Liver (tissue), 9 donors: Measurements from ENCODE around the gene MKI67. TPM values are rescaled to one million over a fixed set of nuclear protein-coding genes. Genes with fewer than 3 reads are reported as not detected.

Experiments used
- DNase-seq: peaks from one replicate; pipeline ENCODE4 v3.0.0-alpha.2; 2017; ENCODE audit warnings: low spot score
- H3K27ac ChIP-seq, 2 donors: one replicate each; pipeline ENCODE4 v1.7.0; 2013; ENCODE audit warnings: inconsistent platforms in 2 of 2, low read length in 2 of 2, control low read depth in 1 of 2, low read depth in 1 of 2, mild to moderate bottlenecking in 1 of 2
- H3K27me3 ChIP-seq, 4 donors: one replicate each; pipeline versions ENCODE4 v1.6.1 to v1.7.0; 2013; ENCODE audit warnings: low read length in 3 of 4, inconsistent platforms in 1 of 4, mild to moderate bottlenecking in 1 of 4, moderate library complexity in 1 of 4; ENCODE audit not compliant: control insufficient read depth in 4 of 4, insufficient read depth in 4 of 4
- H3K36me3 ChIP-seq, 4 donors: one replicate each; pipeline versions ENCODE4 v1.6.1 to v1.7.0; 2013; ENCODE audit warnings: low read length in 3 of 4, mild to moderate bottlenecking in 3 of 4, low read depth in 1 of 4, moderate library complexity in 1 of 4; ENCODE audit not compliant: control insufficient read depth in 4 of 4, insufficient read depth in 3 of 4
- H3K4me1 ChIP-seq, 4 donors: one replicate each; pipeline versions ENCODE4 v1.6.1 to v1.7.0; 2013; ENCODE audit warnings: low read length in 3 of 4, mild to moderate bottlenecking in 3 of 4, moderate library complexity in 1 of 4; ENCODE audit not compliant: control insufficient read depth in 4 of 4, insufficient read depth in 4 of 4
- H3K4me3 ChIP-seq, 3 donors: one replicate each; pipeline versions ENCODE4 v1.6.1 to v1.7.0; 2013; ENCODE audit warnings: low read length in 3 of 3, control low read depth in 1 of 3, low read depth in 1 of 3, mild to moderate bottlenecking in 1 of 3
- H3K9ac ChIP-seq, 2 donors: one replicate each; pipeline ENCODE4 v1.7.0; 2013; ENCODE audit warnings: low read length in 2 of 2, mild to moderate bottlenecking in 2 of 2, moderate library complexity in 2 of 2, control low read depth in 1 of 2, low read depth in 1 of 2
- H3K9me3 ChIP-seq, 4 donors: one replicate each; pipeline versions ENCODE4 v1.6.1 to v1.7.0; 2013; ENCODE audit warnings: low read length in 3 of 4; ENCODE audit not compliant: control insufficient read depth in 4 of 4
- EGR1 ChIP-seq, 2 donors: IDR thresholded peaks; 2 replicates each; pipeline ENCODE4 v1.6.1; 2016 to 2018; ENCODE audit warnings: antibody characterized with exemption in 2 of 2, low read depth in 2 of 2
- FOXA1 ChIP-seq: IDR thresholded peaks from 2 replicates; pipeline ENCODE4 v1.6.1; 2016; ENCODE audit warnings: antibody characterized with exemption
- FOXA2 ChIP-seq: IDR thresholded peaks from 2 replicates; pipeline ENCODE4 v1.6.1; 2016; ENCODE audit warnings: antibody characterized with exemption
- GABPA ChIP-seq, 2 donors: IDR thresholded peaks in 1 of 2; conservative IDR thresholded peaks in 1 of 2; 2 replicates each; pipeline ENCODE4 v1.6.1; 2016; ENCODE audit warnings: antibody characterized with exemption in 2 of 2, mild to moderate bottlenecking in 1 of 2, moderate library complexity in 1 of 2
- HNF4A ChIP-seq, 2 donors: conservative IDR thresholded peaks; 2 replicates each; pipeline ENCODE4 v1.6.1; 2016; ENCODE audit warnings: antibody characterized with exemption in 2 of 2, mild to moderate bottlenecking in 2 of 2
- HNF4G ChIP-seq: IDR thresholded peaks from 2 replicates; pipeline ENCODE4 v1.6.1; 2016; ENCODE audit warnings: antibody characterized with exemption
- JUND ChIP-seq, 2 donors: IDR thresholded peaks; 2 replicates each; pipeline ENCODE4 v1.6.1; 2016; ENCODE audit warnings: antibody characterized with exemption in 2 of 2
- MAX ChIP-seq: IDR thresholded peaks from 2 replicates; pipeline ENCODE4 v1.6.1; 2016; ENCODE audit warnings: antibody characterized with exemption
- NR2F2 ChIP-seq: IDR thresholded peaks from 2 replicates; pipeline ENCODE4 v1.6.1; 2016; ENCODE audit warnings: antibody characterized with exemption
- RAD21 ChIP-seq, 2 donors: IDR thresholded peaks; 2 replicates each; pipeline ENCODE4 v1.6.1; 2016; ENCODE audit warnings: antibody characterized with exemption in 2 of 2, mild to moderate bottlenecking in 2 of 2
- REST ChIP-seq: IDR thresholded peaks from 2 replicates; pipeline ENCODE4 v1.6.1; 2016; ENCODE audit warnings: antibody characterized with exemption, mild to moderate bottlenecking
- RXRA ChIP-seq, 2 donors: IDR thresholded peaks; 2 replicates each; pipeline ENCODE4 v1.6.1; 2017 to 2018; ENCODE audit warnings: antibody characterized with exemption in 2 of 2, mild to moderate bottlenecking in 1 of 2
- SP1 ChIP-seq: IDR thresholded peaks from 2 replicates; pipeline ENCODE4 v1.6.1; 2018; ENCODE audit warnings: antibody characterized with exemption, mild to moderate bottlenecking
- TAF1 ChIP-seq: conservative IDR thresholded peaks from 2 replicates; pipeline ENCODE4 v1.6.1; 2016; ENCODE audit warnings: antibody characterized with exemption, mild to moderate bottlenecking
- WGBS: extraction: QIAGEN DNeasy Blood & Tissue Kit; methylation state at CpG from one replicate; pipeline ENCODE4 v1.1.7; 2013; 5-methylcytosine and 5-hydroxymethylcytosine counted together
- polyA plus RNA-seq, 2 donors: library from polyadenylated mRNA; stranded (reverse) in 1 of 2; unstranded in 1 of 2; fragments of 200-250 nt in 1 of 2; fragments of >200 nt in 1 of 2; fragmentation: Nextera tagmentation in 1 of 2; extraction: Ambion mirVana in 1 of 2; gene quantifications; one replicate each; pipeline versions ENCODE4 v1.2.1 to v1.2.3, GENCODE V29; 2013 to 2015
- total RNA-seq, 2 donors: library from RNA; depleted of rRNA; stranded (reverse); fragments of >200 nt; gene quantifications; one replicate each; pipeline ENCODE4 v1.2.3, GENCODE V29; 2014
- TF ChIP-seq, protein P1 (sequence below): fragments of 150-350 bp; IDR thresholded peaks from 2 replicates; pipeline ENCODE4 v1.5.1; 2017; ENCODE audit warnings: improper control_type of control experiment, low read depth, low read length; ENCODE audit not compliant: missing input control
- TF ChIP-seq, protein P2 (sequence below): IDR thresholded peaks from 2 replicates; pipeline ENCODE4 v1.6.1; 2016; ENCODE audit warnings: antibody characterized with exemption
- TF ChIP-seq, protein P3 (sequence below): IDR thresholded peaks from 2 replicates; pipeline ENCODE4 v1.6.1; 2016; ENCODE audit warnings: antibody characterized with exemption
- donor health status: healthy.
- donor health status: healthy.
- donor health status: healthy.
- donor health status: healthy.
- donor health status: healthy.

Gene MKI67
- total and polyA plus RNA-seq, 4 donors = 0.25 to 54.5 (median 1.1) TPM

DNA sequence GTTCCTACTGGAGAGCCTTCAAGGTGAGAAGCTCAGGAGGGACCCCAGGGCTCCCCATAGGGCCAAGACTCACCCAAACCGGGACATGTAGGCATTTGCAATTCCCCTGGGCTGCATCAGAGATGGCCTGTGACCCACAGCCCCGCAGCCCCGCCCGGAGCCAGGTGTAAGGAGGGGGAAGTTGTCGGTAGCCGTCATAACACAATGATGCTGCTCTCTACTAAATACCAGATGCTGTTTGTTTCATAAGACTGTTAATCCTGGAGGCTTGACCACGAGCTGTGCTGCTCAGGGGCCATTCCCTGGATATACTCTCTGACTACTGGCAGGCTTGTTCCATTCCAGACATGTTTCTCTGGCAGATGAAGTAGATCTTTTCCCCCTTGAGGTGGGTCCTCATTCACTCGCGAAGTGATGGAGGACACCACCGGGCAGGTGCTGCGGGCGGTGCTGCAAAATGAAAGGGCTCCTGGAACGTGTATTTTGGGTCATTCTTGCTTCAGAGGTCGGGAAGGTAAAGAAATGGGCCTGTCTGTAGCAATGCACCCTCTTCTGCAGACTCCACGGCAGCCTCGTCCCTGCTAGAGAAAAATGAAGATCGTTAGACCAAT, 61.1 kb downstream of the MKI67 start:
- peak overlapping the region; percentile 7 to 25 for H3K27ac ChIP-seq

More for the DNA sequence above, 61.1 kb downstream of the MKI67 start:
- peaks cover 0 to 7% (median 1%) of the 10 kb centered on the region in 4 donors for H3K4me1 ChIP-seq
- no peak overlapping the region for H3K9ac ChIP-seq
- peaks cover 0 to 2% (median 0%) of the 10 kb centered on the region in 4 donors for H3K36me3 ChIP-seq
- DNase-seq = no peak
- H3K9me3 ChIP-seq = no peaks in the 10 kb centered on the region
- H3K27me3 ChIP-seq = peaks cover 0 to 3% (median under 1%) of the 10 kb centered on the region in 4 donors
- H3K4me3 ChIP-seq = no peak overlapping the region
- TF ChIP-seq EGR1 (IDR thresholded peaks at IDR 0.05; ENCODE audit: low read depth in 2 of 2) (no peak), RXRA (IDR thresholded peaks at IDR 0.05) (no peak), NR2F2 (no peak), GABPA (IDR thresholded peaks at IDR 0.05 in 1 of 2, conservative IDR thresholded peaks at IDR 0.05 in 1 of 2) (no peak), HNF4G (no peak), FOXA1 (no peak), MAX (no peak), RAD21 (IDR thresholded peaks at IDR 0.05) (no peak), REST (no peak), SP1 (no peak), FOXA2 (no peak), JUND (IDR thresholded peaks at IDR 0.05) (no peak), HNF4A (conservative IDR thresholded peaks at IDR 0.05) (no peak), TAF1 (no peak)
- TF ChIP-seq, protein P1, sequence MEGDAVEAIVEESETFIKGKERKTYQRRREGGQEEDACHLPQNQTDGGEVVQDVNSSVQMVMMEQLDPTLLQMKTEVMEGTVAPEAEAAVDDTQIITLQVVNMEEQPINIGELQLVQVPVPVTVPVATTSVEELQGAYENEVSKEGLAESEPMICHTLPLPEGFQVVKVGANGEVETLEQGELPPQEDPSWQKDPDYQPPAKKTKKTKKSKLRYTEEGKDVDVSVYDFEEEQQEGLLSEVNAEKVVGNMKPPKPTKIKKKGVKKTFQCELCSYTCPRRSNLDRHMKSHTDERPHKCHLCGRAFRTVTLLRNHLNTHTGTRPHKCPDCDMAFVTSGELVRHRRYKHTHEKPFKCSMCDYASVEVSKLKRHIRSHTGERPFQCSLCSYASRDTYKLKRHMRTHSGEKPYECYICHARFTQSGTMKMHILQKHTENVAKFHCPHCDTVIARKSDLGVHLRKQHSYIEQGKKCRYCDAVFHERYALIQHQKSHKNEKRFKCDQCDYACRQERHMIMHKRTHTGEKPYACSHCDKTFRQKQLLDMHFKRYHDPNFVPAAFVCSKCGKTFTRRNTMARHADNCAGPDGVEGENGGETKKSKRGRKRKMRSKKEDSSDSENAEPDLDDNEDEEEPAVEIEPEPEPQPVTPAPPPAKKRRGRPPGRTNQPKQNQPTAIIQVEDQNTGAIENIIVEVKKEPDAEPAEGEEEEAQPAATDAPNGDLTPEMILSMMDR = no peak
- TF ChIP-seq, protein P2, sequence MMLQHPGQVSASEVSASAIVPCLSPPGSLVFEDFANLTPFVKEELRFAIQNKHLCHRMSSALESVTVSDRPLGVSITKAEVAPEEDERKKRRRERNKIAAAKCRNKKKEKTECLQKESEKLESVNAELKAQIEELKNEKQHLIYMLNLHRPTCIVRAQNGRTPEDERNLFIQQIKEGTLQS = no peak
- TF ChIP-seq, protein P3, sequence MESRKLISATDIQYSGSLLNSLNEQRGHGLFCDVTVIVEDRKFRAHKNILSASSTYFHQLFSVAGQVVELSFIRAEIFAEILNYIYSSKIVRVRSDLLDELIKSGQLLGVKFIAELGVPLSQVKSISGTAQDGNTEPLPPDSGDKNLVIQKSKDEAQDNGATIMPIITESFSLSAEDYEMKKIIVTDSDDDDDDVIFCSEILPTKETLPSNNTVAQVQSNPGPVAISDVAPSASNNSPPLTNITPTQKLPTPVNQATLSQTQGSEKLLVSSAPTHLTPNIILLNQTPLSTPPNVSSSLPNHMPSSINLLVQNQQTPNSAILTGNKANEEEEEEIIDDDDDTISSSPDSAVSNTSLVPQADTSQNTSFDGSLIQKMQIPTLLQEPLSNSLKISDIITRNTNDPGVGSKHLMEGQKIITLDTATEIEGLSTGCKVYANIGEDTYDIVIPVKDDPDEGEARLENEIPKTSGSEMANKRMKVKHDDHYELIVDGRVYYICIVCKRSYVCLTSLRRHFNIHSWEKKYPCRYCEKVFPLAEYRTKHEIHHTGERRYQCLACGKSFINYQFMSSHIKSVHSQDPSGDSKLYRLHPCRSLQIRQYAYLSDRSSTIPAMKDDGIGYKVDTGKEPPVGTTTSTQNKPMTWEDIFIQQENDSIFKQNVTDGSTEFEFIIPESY = no peak
- WGBS = 70% methylated on average over 17 of the region's 17 CpGs
